HepG2 (cell line): Measurements from ENCODE around the gene P3H4. TPM values are rescaled to one million over a fixed set of nuclear protein-coding genes. Genes with fewer than 3 reads are reported as not detected.

ENCODE experiments used
- EZH2 ChIP-seq: conservative IDR thresholded peaks from 2 replicates; pipeline ENCODE4 v1.6.1; 2012; ENCODE audit warnings: mild to moderate bottlenecking, low read depth, low read length, moderate library complexity
- NR2F1 ChIP-seq, 2 experiments: fragments of 450-650 bp in 1 of 2; formaldehyde crosslinking in 1 of 2; IDR thresholded peaks; 2 replicates each; pipeline versions ENCODE4 v1.5.0 to v1.6.1; 2016 to 2020; ENCODE audit warnings: mild to moderate bottlenecking in 1 of 2, missing compliant biosample characterization in 1 of 2, missing genetic modification reagents in 1 of 2, moderate library complexity in 1 of 2
- PLSCR1 ChIP-seq: sonication (generic); formaldehyde crosslinking; IDR thresholded peaks from 2 replicates; pipeline ENCODE4 v1.5.0; 2020; ENCODE audit warnings: missing genetic modification reagents, mild to moderate bottlenecking, borderline replicate concordance
- POLR2G ChIP-seq: fragments of 200-400 bp; formaldehyde crosslinking; IDR thresholded peaks from 2 replicates; pipeline ENCODE4 v1.6.1; 2018; ENCODE audit warnings: mild to moderate bottlenecking, low read depth, low read length, moderate library complexity
- SMARCE1 ChIP-seq: fragments of 450-650 bp; IDR thresholded peaks from 2 replicates; pipeline ENCODE4 v1.6.1; 2017; ENCODE audit warnings: borderline replicate concordance
- SPEN ChIP-seq: sonication (generic); formaldehyde crosslinking; IDR thresholded peaks from 2 replicates; pipeline ENCODE4 v1.5.1; 2020; ENCODE audit warnings: low read depth, mild to moderate bottlenecking, missing genetic modification reagents
- ZBED4 ChIP-seq: sonication (generic); formaldehyde crosslinking; IDR thresholded peaks from 2 replicates; pipeline ENCODE4 v1.4.0; 2020; ENCODE audit warnings: missing genetic modification reagents, borderline replicate concordance
- ZBTB26 ChIP-seq: IDR thresholded peaks from 2 replicates; pipeline ENCODE4 v1.6.1; 2016; ENCODE audit warnings: missing compliant biosample characterization, missing genetic modification reagents, borderline replicate concordance
- ZBTB42 ChIP-seq: sonication (generic); formaldehyde crosslinking; IDR thresholded peaks from 2 replicates; pipeline ENCODE4 v1.5.0; 2020; ENCODE audit warnings: mild to moderate bottlenecking, missing genetic modification reagents
- ZFP91 ChIP-seq: sonication (generic); formaldehyde crosslinking; IDR thresholded peaks from 2 replicates; pipeline ENCODE4 v1.9.0; 2022; ENCODE audit warnings: missing genetic modification reagents, mild to moderate bottlenecking, borderline replicate concordance
- ZNF264 ChIP-seq: sonication (generic); formaldehyde crosslinking; IDR thresholded peaks from 2 replicates; pipeline ENCODE4 v1.4.0; 2020; ENCODE audit warnings: missing genetic modification reagents
- ZNF280D ChIP-seq: sonication (generic); formaldehyde crosslinking; IDR thresholded peaks from 2 replicates; pipeline ENCODE4 v1.5.1; 2020; ENCODE audit warnings: mild to moderate bottlenecking, missing genetic modification reagents
- ZNF3 ChIP-seq: IDR thresholded peaks from 2 replicates; pipeline ENCODE4 v1.7.0; 2017; ENCODE audit warnings: inconsistent platforms
- ZNF382 ChIP-seq: sonication (generic); formaldehyde crosslinking; IDR thresholded peaks from 2 replicates; pipeline ENCODE4 v1.5.0; 2020; ENCODE audit warnings: missing genetic modification reagents, mild to moderate bottlenecking, borderline replicate concordance
- ZNF678 ChIP-seq: sonication (generic); formaldehyde crosslinking; IDR thresholded peaks from 2 replicates; pipeline ENCODE4 v1.4.0; 2020; ENCODE audit warnings: mild to moderate bottlenecking, missing genetic modification reagents
- ZNF724P ChIP-seq: sonication (generic); formaldehyde crosslinking; IDR thresholded peaks from 2 replicates; pipeline ENCODE4 v1.8.0; 2022; ENCODE audit warnings: missing genetic modification reagents, borderline replicate concordance
- polyA plus RNA-seq, 8 experiments: library from polyadenylated mRNA; depleted of rRNA in 3 of 8; stranded (reverse) in 7 of 8; unstranded in 1 of 8; fragments of >200 nt; fragmentation: Illumina TruSeq in 4 of 8; extraction: Trizol in 4 of 8; gene quantifications; 2 replicates each; pipeline versions ENCODE4 v1.2.1 to v1.2.3, GENCODE V29; 2011 to 2016; ENCODE audit warnings: low read depth in 4 of 8, missing spikeins in 1 of 8, mixed read lengths in 1 of 8; ENCODE audit not compliant: insufficient read depth in 1 of 8
- total RNA-seq, 5 experiments: library from RNA; depleted of rRNA; stranded (reverse); fragments of >200 nt; fragmentation: Illumina TruSeq; extraction: Trizol; gene quantifications; 2 replicates each; pipeline ENCODE4 v1.2.3, GENCODE V29; 2016; ENCODE audit warnings: low read depth in 1 of 5

Gene P3H4
- total and polyA plus RNA-seq, 2 of the 13 experiments (the other 11 are each of a cell fraction or from before 2014, with no cell fraction given): 37.1 to 50.6 TPM

- TF ChIP-seq ZBED4 (0 out of 2 replicates have a peak, but pooled peaks have one; percentile 31), ZNF280D (CRISPR knock-in tag) (no peak; the same call in 1 of the 2 replicates), ZBTB26 (CRISPR knock-in tag) (0 out of 2 replicates have a peak, but pooled peaks have one; percentile 6), ZNF678 (CRISPR knock-in tag) (no peak), SPEN (peak; percentile 78), ZNF724P (CRISPR knock-in tag) (peak; percentile 72), ZNF264 (peak; percentile 78), PLSCR1 (no peak), SMARCE1 (no peak), POLR2G (peak; percentile 86), ZBTB42 (peak; percentile 79; the same call in 1 of the 2 replicates), ZNF382 (CRISPR knock-in tag) (no peak), ZFP91 (CRISPR knock-in tag) (no peak; the same call in 1 of the 2 replicates), EZH2 (no peak), ZNF3 (CRISPR knock-in tag) (no peak), NR2F1 (CRISPR knock-in tag; IDR thresholded peaks at IDR 0.05) (peak in 1 of 2 experiments; percentile 8; a peak in 1 of 4 replicates)
Observed at GRCh38 chr17:41811549-41812380, at the start of gene P3H4 (continued).
